GM19438 (cell line): Measurements from ENCODE around the gene AFDN.
"Not testable (repeated sequence)": the region's sequence is repeated elsewhere in the genome, so short reads cannot be mapped to it uniquely, and the experiment has no call there.

Experiments used
- ATAC-seq: cut with Tn5 transposase; IDR thresholded peaks from one replicate; pipeline ENCODE4 v1.9.1; 2021; ENCODE audit warnings: low read depth; ENCODE audit not compliant: unreplicated experiment

The AFDN gene

DNA sequence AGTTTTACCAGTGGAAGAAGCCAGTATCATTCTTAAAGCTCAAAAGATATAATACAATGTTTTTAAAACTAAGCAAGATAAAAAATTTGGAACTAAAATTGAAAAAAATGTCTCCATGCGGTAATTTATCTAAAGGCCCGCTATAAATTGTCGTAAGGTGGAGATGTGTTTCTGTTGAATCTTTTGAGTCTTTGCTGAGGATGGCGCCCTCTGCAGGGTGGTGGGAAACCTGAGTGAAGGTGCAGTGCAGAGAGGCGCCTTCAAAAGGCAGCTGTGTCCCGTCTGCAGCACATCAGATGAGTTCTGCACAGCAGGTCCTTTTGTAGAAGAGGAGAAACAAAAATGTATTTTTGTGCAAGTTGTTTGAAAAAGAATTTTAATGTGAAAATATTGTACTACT, 141.4 kb downstream of the AFDN start:
- no peak for ATAC-seq

DNA sequence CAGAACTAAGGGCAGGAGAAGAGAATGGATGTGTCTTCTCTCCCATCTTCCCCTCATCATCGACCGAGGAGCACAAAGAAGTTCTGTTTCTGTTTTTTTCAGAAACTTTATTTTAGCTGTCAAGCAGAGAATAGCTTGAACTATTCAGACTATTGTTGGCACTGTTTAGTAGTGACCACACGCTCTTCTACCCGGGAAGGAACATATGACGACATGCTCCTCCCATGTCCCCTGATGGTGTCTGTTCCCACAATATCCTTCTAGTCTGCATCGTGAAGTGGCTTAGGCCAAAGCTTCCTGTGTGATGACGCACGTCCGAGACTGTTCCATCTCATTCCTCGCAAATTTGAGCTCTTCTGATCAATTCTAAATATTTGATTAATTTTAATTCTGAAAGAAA, 143.5 kb downstream of the AFDN start:
- ATAC-seq = no peak

DNA sequence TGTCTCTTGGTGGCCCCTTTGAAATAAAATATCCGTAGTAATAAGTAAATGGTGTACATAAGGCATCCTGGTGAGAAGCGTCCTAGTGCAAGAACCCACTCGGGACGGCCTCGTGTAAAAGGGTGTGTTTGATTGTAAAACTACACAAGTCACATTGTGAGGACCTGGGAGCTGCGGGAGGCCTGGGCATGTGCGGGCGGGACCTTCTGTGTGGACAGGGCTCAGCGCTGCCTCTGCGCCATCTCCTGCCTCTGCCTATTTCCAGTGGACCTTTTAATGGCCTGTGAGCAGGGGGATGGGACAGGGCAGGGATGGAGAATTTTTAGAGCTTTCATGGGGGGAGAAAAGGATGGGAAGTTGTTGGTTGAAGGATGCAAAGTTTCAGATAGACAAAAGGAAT, 145.5 kb downstream of the AFDN start:
- no peak for ATAC-seq

DNA sequence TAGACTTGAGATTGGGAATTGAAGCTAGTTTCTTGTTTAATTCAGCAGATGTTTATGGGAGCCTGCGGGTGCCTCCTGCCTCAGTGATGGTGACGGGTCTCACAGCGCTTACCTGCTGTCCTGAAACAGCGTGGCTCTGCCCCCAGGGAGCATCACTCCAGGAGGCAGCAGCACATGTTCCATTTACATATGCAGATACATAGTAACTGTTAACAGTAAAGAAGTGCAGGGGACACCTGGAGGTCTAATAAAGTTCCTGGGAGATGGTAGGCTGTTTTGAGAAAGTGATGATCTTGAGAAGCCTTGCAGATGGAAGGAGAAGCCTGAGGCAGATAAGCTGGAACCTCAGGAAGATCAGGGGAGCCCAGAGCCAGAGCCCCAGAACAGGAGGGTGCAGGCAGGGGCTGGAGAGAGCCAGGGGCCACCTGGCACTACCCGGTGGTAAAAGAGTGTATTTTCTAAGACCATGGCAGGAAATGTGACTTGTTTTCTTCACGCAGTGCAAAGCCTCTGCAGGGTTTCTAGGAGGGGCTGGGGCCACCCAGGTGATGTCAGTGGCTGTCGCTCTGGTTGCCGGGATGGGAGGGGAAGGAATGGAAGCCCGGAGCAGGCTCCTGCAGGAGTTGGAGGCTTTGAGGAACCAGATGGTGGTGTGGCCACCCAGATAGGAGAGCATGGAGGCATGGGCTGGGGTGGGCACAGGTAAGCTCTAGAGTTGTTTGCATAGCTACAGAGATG, 146.6 kb downstream of the AFDN start:
- no peak for ATAC-seq

GRCh38 chr6:167974640-167975344, 148.1 kb downstream of the AFDN start:
- ATAC-seq = no peak

DNA sequence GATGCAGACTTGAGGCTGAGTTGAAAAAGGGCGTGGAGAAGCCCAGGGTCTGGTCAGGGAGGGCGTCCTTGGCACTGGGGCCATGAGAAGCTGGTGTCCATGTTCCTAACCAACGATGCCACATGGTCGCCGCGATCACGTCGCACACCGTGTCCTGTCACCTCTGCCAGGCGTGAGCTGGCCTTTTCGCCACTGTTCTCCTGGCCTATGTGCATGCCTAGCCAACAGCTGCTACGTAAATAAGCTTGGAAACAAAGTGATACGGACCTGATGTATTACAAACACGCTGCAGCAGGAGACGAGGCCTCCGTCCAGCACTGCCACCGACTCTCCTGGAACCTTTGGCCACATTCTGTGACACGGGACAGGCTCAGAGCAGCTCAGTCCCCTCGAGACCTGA, 148.7 kb downstream of the AFDN start:
- no peak for ATAC-seq

DNA sequence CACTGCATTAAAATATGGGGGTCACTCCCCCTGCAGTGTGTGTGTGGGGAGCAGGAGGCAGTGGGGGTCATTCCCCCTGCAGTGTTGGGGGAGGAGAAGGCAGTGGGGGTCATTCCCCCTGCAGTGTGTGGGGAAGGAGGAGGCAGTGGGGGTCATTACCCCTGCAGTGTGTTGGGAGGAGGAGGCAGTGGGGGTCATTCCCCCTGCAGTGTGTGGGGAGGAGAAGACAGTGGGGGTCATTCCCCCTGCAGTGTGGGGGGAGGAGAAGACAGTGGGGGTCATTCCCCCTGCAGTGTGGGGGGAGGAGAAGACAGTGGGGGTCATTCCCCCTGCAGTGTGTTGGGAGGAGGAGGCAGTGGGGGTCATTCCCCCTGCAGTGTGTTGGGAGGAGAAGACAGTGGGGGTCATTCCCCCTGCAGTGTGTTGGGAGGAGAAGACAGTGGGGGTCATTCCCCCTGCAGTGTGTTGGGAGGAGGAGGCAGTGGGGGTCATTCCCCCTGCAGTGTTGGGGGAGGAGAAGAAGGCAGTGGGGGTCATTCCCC, 149.5 kb downstream of the AFDN start:
- not testable (repeated sequence) for ATAC-seq

DNA sequence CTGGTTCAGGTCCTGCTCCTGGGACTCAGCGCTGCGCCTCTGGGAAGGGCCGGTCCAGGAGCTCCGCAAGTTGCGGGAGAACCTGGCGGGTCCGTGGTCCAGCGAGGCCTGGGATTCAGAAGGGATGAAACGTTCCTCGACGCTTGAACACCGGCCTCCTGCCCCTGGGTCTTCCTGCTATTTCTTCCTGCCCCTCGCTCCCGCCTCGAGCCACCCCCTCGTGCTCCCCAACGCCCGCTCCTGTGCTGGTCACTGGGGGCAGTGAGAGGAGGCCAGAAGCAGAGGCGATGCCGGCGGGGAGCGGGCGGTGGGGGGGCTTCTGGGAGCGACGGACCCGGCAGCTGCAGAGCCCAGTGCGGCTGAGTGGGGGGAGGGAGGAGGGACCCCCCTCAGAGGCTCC, 150.0 kb downstream of the AFDN start:
- ATAC-seq = no peak

DNA sequence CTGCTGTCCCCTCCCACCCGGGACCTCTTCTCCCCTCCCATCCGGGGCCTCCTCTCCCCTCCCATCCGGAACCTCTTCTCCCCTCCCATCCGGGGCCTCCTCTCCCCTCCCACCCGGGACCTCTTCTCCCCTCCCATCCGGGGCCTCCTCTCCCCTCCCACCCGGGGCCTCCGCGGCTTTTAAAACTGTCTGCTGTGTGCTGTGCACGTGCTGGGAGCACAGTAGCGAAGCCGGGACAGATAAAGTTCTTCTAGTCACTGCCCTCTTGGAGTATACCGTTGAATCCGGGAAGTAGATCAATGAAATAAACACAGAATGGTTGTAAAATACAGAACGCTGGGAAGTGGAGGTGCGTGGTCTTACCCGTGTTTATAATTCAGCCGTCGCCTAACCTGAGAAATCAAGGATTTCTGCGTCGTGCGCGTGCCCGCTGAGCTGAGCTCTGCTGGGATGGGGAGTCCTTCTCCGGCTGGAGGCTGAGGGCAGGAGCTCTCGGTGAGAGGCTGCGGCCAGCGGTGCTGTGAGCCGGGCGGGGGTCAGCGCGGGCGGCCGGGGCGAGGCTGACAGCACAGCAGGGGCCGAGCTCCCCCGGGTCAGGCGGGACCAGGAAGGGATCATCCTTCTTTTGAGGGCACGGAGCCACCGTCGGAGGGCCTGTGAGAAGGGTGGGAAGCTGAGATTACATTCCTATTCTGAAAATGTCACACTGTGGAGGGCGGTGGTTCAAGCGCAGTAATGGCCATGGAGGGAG, 151.2 kb downstream of the AFDN start:
- no peak for ATAC-seq

GRCh38 chr6:167978607-167979006, 151.9 kb downstream of the AFDN start:
- no peak for ATAC-seq

GRCh38 chr6:167979436-167980139, 152.9 kb downstream of the AFDN start:
- ATAC-seq = no peak

DNA sequence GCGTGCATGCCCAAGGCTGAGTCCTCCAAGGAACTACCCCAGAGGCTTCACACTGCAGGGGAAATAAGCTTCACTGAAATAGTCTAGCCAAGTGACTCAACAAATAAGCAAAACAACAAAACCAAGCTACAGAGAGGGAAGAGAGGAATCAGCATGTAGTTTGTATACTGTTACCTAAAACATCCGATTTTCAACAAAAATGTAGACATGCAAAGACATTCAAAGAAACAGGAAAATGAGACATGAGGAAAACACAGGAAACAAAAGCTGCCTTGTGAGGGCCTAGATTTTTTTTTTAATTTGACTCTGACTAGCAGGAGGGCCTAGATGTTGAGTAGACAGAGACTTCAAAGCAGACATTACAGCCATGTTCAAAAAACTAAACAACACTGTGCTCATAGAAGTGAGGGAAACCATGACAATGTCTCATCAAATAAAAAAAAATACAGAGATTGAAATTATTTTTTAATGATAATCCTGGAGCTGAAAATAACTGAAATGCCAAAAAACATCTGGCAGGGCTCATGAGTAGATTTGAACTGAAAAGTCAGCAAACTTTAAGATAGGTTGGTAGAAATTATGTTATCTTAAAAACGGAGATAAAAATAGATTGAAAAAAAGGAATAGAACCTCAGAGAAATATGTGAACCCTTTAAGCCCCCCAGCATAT, 154.3 kb downstream of the AFDN start:
- ATAC-seq = no peak

GRCh38 chr6:167981916-167982462, 155.3 kb downstream of the AFDN start:
- ATAC-seq = no peak

GRCh38 chr6:167984144-167984719, 157.5 kb downstream of the AFDN start:
- ATAC-seq = no peak

- no peak for ATAC-seq
Observed at GRCh38 chr6:167984876-167985604, 158.3 kb downstream of the AFDN start.

GRCh38 chr6:167985911-167986595, 159.3 kb downstream of the AFDN start:
- no peak for ATAC-seq

DNA sequence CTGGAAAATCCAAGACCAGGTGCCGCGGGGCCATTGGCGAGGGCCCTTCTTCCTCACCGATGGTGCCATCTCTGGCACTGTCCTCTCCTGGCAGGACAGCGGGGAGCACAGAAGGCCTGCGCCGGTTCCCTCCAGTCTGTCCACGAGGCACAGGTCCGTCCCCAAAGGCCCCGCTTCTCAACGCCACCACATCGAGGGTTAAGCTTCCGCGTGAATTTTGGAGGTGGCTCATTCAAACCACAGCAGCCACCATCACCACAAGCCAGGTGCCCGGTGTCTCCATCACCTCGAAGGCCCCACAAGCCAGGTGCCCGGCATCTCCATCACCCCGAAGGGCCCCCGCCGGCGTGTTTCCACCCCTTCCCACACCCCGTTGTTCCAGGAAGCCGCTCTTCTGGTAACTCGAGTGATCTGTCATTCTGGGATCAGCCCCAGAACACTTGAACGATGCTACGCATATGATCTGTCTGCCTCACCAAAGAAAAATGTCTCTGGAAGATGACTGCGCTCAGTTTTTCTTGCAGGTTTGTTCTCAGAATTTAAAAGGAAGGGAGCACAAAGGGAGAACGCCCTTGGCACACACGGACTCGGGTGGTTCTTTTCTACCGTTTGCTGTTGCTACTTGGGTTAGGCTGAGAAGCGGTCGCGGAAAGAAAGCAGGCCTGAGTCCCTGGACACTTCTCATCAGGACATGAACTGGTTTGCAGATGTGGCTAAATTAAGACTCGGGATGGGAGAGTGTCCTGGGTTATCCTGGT, 160.9 kb downstream of the AFDN start:
- no peak for ATAC-seq

GRCh38 chr6:167988154-167988495, 161.4 kb downstream of the AFDN start:
- no peak for ATAC-seq
